Measurements from ENCODE around the gene ADRM1.

DNA sequence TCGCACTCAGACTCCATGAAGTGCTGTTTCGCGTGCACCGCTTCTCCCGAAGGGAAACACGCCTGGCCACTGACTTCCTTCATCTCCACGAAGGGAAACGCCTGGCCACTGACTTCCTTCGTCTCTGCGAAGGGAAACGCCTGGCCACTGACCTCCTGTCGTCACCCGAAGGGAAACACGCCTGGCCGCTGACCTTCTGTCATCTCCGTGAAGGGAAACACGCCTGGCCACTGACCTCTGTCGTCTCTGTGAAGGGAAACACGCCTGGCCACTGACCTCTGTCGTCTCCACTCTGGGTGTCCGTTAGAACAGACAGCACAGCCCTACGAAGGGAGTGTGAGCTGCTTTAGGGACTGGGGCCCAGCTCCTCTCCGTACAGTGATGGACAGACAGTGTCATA, 17.1 kb upstream of the ADRM1 start:
- TF ChIP-seq, protein P1, sequence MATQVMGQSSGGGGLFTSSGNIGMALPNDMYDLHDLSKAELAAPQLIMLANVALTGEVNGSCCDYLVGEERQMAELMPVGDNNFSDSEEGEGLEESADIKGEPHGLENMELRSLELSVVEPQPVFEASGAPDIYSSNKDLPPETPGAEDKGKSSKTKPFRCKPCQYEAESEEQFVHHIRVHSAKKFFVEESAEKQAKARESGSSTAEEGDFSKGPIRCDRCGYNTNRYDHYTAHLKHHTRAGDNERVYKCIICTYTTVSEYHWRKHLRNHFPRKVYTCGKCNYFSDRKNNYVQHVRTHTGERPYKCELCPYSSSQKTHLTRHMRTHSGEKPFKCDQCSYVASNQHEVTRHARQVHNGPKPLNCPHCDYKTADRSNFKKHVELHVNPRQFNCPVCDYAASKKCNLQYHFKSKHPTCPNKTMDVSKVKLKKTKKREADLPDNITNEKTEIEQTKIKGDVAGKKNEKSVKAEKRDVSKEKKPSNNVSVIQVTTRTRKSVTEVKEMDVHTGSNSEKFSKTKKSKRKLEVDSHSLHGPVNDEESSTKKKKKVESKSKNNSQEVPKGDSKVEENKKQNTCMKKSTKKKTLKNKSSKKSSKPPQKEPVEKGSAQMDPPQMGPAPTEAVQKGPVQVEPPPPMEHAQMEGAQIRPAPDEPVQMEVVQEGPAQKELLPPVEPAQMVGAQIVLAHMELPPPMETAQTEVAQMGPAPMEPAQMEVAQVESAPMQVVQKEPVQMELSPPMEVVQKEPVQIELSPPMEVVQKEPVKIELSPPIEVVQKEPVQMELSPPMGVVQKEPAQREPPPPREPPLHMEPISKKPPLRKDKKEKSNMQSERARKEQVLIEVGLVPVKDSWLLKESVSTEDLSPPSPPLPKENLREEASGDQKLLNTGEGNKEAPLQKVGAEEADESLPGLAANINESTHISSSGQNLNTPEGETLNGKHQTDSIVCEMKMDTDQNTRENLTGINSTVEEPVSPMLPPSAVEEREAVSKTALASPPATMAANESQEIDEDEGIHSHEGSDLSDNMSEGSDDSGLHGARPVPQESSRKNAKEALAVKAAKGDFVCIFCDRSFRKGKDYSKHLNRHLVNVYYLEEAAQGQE (IDR thresholded peaks at IDR 0.05; ENCODE audit: unreplicated experiment): no peak
- TF ChIP-seq, protein P2, sequence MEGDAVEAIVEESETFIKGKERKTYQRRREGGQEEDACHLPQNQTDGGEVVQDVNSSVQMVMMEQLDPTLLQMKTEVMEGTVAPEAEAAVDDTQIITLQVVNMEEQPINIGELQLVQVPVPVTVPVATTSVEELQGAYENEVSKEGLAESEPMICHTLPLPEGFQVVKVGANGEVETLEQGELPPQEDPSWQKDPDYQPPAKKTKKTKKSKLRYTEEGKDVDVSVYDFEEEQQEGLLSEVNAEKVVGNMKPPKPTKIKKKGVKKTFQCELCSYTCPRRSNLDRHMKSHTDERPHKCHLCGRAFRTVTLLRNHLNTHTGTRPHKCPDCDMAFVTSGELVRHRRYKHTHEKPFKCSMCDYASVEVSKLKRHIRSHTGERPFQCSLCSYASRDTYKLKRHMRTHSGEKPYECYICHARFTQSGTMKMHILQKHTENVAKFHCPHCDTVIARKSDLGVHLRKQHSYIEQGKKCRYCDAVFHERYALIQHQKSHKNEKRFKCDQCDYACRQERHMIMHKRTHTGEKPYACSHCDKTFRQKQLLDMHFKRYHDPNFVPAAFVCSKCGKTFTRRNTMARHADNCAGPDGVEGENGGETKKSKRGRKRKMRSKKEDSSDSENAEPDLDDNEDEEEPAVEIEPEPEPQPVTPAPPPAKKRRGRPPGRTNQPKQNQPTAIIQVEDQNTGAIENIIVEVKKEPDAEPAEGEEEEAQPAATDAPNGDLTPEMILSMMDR (conservative IDR thresholded peaks at IDR 0.05; ENCODE audit: low read depth in 2 of 2): no peak
- TF ChIP-seq JUNB (IDR thresholded peaks at IDR 0.05; ENCODE audit: unreplicated experiment): no peak
- TF ChIP-seq POLR2AphosphoS5 (IDR thresholded peaks at IDR 0.05; ENCODE audit: low read depth): no peak
- TF ChIP-seq EZH2 (IDR thresholded peaks at IDR 0.05; ENCODE audit: low read depth, unreplicated experiment): no peak
- no peak for TF ChIP-seq CREB1 (CRISPR knock-in tag; IDR thresholded peaks at IDR 0.05; ENCODE audit: low read depth)
- no peak for TF ChIP-seq NANOG (IDR thresholded peaks at IDR 0.05; ENCODE audit: borderline replicate concordance)
- no peak for TF ChIP-seq EZH2phosphoT487 (IDR thresholded peaks at IDR 0.05; ENCODE audit: unreplicated experiment)
- TF ChIP-seq, protein P3, sequence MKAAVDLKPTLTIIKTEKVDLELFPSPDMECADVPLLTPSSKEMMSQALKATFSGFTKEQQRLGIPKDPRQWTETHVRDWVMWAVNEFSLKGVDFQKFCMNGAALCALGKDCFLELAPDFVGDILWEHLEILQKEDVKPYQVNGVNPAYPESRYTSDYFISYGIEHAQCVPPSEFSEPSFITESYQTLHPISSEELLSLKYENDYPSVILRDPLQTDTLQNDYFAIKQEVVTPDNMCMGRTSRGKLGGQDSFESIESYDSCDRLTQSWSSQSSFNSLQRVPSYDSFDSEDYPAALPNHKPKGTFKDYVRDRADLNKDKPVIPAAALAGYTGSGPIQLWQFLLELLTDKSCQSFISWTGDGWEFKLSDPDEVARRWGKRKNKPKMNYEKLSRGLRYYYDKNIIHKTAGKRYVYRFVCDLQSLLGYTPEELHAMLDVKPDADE (IDR thresholded peaks at IDR 0.05): no peak
- no peak for TF ChIP-seq STAT1 (IDR thresholded peaks at IDR 0.05; ENCODE audit: unreplicated experiment)
- TF ChIP-seq ZNF331 (CRISPR knock-in tag; IDR thresholded peaks at IDR 0.05; ENCODE audit: low read depth): no peak
- TF ChIP-seq ZNF114 (CRISPR knock-in tag; IDR thresholded peaks at IDR 0.05): no peak

Data from GM23338 (cell line).